Stomach (tissue), 19 donors: ENCODE results near the gene TRIM56. TPM values are rescaled to one million over a fixed set of nuclear protein-coding genes. Genes with fewer than 3 reads are reported as not detected.
"Not testable (repeated sequence)": the region's sequence is repeated elsewhere in the genome, so short reads cannot be mapped to it uniquely, and the experiment has no call there.

Experiments used
- DNase-seq, 2 donors: peaks; one replicate each; pipeline versions ENCODE4 v3.0.0 to v3.0.0-alpha.2; 2013 to 2019
- H3K27ac ChIP-seq, 5 donors: fragments of 200-600 bp in 4 of 5; sonication (generic) in 4 of 5; one replicate each; pipeline ENCODE4 v1.5.1; 2013 to 2019; ENCODE audit warnings: mild to moderate bottlenecking in 1 of 5, moderate library complexity in 1 of 5
- H3K27me3 ChIP-seq, 3 donors: fragments of 200-600 bp; sonication (generic); one replicate each; pipeline ENCODE4 v1.5.1; 2017 to 2019; ENCODE audit warnings: mixed run types in 1 of 3
- H3K36me3 ChIP-seq, 4 donors: fragments of 200-600 bp; sonication (generic); 1 replicate in 3 of 4; 2 replicates in 1 of 4; pipeline ENCODE4 v1.5.1; 2016 to 2019
- H3K4me1 ChIP-seq, 4 donors: fragments of 200-600 bp; sonication (generic); one replicate each; pipeline ENCODE4 v1.5.1; 2016 to 2019
- H3K4me3 ChIP-seq, 4 donors: fragments of 200-600 bp; sonication (generic) in 3 of 4; one replicate each; pipeline ENCODE4 v1.5.1; 2016 to 2019; ENCODE audit warnings: mild to moderate bottlenecking in 1 of 4
- H3K9me3 ChIP-seq, 4 donors: fragments of 200-600 bp; sonication (generic); one replicate each; pipeline ENCODE4 v1.5.1; 2016 to 2019
- EP300 ChIP-seq: sonication (generic); formaldehyde crosslinking; IDR thresholded peaks from one replicate; pipeline ENCODE4 v1.6.1; 2017; ENCODE audit warnings: antibody characterized with exemption
- POLR2A ChIP-seq, 4 donors: fragments of 450-650 bp; IDR thresholded peaks; one replicate each; pipeline ENCODE4 v1.6.1; 2016; ENCODE audit warnings: antibody characterized with exemption in 4 of 4, control low read depth in 2 of 4, mild to moderate bottlenecking in 1 of 4, moderate library complexity in 1 of 4
- POLR2AphosphoS5 ChIP-seq, 3 donors: sonication (generic); formaldehyde crosslinking; IDR thresholded peaks; one replicate each; pipeline ENCODE4 v1.6.1; 2016; ENCODE audit warnings: antibody characterized with exemption in 3 of 3
- WGBS, 5 donors: extraction: QIAGEN DNeasy Blood & Tissue Kit in 3 of 5; methylation state at CpG; one replicate each; pipeline versions ENCODE4 v1.1.5 to v1.1.7; 2013 to 2018; 5-methylcytosine and 5-hydroxymethylcytosine counted together
- intact Hi-C: fragments of 100-400 bp; cut with DNase I; formaldehyde crosslinking; loops from one replicate; pipeline ENCODE4 v1.15.1; 2023; ENCODE audit warnings: low total_unique reads
- long read RNA-seq, 10 donors: transcript quantifications; one replicate each; lab custom pipeline, GENCODE V29; 2026
- polyA plus RNA-seq, 3 donors: library from polyadenylated mRNA; stranded (reverse); fragments of 200-250 nt; gene quantifications; one replicate each; pipeline ENCODE4 v1.2.3, GENCODE V29; 2013
- total RNA-seq, 5 donors: library from RNA; depleted of rRNA; stranded (reverse); fragments of >200 nt; gene quantifications; one replicate each; pipeline versions ENCODE4 v1.1.0 to v1.2.3, GENCODE V29; 2014 to 2016
- TF ChIP-seq, protein P1 (sequence below), 7 experiments: fragments of 450-650 bp in 4 of 7; fragments of 200-600 bp in 3 of 7; sonication (generic) in 3 of 7; IDR thresholded peaks; one replicate each; pipeline ENCODE4 v1.5.1; 2016 to 2019; ENCODE audit warnings: antibody characterized with exemption in 7 of 7, control low read depth in 2 of 7, mild to moderate bottlenecking in 1 of 7
- donor health status: healthy with polysubstance abuse.
- donor health status: Bipolar disorder and iron deficiency.
- donor health status: healthy.

Gene TRIM56, protein sequence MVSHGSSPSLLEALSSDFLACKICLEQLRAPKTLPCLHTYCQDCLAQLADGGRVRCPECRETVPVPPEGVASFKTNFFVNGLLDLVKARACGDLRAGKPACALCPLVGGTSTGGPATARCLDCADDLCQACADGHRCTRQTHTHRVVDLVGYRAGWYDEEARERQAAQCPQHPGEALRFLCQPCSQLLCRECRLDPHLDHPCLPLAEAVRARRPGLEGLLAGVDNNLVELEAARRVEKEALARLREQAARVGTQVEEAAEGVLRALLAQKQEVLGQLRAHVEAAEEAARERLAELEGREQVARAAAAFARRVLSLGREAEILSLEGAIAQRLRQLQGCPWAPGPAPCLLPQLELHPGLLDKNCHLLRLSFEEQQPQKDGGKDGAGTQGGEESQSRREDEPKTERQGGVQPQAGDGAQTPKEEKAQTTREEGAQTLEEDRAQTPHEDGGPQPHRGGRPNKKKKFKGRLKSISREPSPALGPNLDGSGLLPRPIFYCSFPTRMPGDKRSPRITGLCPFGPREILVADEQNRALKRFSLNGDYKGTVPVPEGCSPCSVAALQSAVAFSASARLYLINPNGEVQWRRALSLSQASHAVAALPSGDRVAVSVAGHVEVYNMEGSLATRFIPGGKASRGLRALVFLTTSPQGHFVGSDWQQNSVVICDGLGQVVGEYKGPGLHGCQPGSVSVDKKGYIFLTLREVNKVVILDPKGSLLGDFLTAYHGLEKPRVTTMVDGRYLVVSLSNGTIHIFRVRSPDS
- 10 to 100 TPM; 13.6 to 41.1 (median 24.6) TPM for total RNA-seq
- 1 to 10 TPM; 7.5 to 9.8 (median 8.3) TPM for polyA plus RNA-seq
- long read RNA-seq, donor 1, full-length matches to known transcripts: 2 of 2 reads
- long read RNA-seq, donor 1, partial matches to known transcripts: 0 of 2 reads
- long read RNA-seq, donor 1, other reads (novel, unspliced or antisense): 0 of 2 reads
- long read RNA-seq, donor 2, full-length matches to known transcripts: 2 of 2 reads
- long read RNA-seq, donor 2, partial matches to known transcripts: 0 of 2 reads
- long read RNA-seq, donor 2, other reads (novel, unspliced or antisense): 0 of 2 reads
- long read RNA-seq, donor 3, full-length matches to known transcripts: 3 of 3 reads
- long read RNA-seq, donor 3, partial matches to known transcripts: 0 of 3 reads
- long read RNA-seq, donor 3, other reads (novel, unspliced or antisense): 0 of 3 reads
- long read RNA-seq, donor 4: 0 reads
- long read RNA-seq, donor 5, full-length matches to known transcripts: 6 of 6 reads
- long read RNA-seq, donor 5, partial matches to known transcripts: 0 of 6 reads
- long read RNA-seq, donor 5, other reads (novel, unspliced or antisense): 0 of 6 reads
- long read RNA-seq, donor 6, full-length matches to known transcripts: 16 of 56 reads
- long read RNA-seq, donor 6, partial matches to known transcripts: 33 of 56 reads
- long read RNA-seq, donor 6, other reads (novel, unspliced or antisense): 7 of 56 reads
- long read RNA-seq, donor 7, full-length matches to known transcripts: 1 of 1 reads
- long read RNA-seq, donor 7, partial matches to known transcripts: 0 of 1 reads
- long read RNA-seq, donor 7, other reads (novel, unspliced or antisense): 0 of 1 reads
- long read RNA-seq, donor 8, full-length matches to known transcripts: 4 of 4 reads
- long read RNA-seq, donor 8, partial matches to known transcripts: 0 of 4 reads
- long read RNA-seq, donor 8, other reads (novel, unspliced or antisense): 0 of 4 reads
- long read RNA-seq, donor 9: 0 reads
- long read RNA-seq, donor 10, full-length matches to known transcripts: 3 of 3 reads
- long read RNA-seq, donor 10, partial matches to known transcripts: 0 of 3 reads
- long read RNA-seq, donor 10, other reads (novel, unspliced or antisense): 0 of 3 reads

DNA sequence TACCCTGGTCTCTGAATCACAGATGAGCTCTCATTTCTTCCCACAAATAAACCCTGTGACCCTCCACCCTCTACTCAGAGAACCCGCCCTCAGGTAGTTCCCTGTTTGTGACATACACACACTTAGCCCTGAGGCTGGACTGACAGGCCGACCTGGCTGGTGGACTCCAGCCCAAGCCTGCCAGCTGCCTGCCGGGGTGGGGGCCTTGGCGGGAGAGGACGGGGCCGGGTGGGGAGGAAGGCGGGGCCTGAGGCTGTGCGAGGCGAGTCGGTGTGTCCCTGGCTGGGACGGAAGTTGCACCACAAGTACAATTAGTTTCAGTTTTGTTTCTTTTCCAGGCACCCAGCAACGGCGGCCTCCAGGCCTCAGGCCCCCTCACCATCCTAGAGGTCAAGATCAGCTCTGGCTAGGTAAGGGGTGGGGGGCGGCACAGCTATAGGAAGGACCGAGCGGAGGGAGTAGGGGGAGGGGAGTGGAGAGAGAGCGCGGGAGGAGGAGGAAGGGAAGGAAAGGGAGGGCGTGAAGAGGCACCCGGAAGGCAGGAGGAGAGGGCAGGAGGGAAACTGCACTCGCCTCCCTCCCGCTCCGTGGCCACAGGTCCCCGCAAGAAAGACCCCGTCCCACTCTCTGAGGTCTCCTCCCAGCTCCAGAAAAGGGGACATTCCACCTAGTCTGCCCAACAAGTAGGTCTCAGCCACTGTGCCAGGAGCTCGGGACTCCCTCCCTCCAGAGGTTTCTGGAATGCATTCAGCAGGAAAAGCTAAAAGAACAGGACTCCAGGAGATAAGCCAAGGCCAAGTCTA is at the start of gene TRIM56:
TRIM56 (plus strand) TSS at position 320 of the 803 bp plus-strand sequence. CDS start 1,832 bp downstream, outside the sequence.
- H3K4me1 ChIP-seq: peaks cover 19 to 53% (median 45%) of the 10 kb centered on the region in 4 donors
- no peaks in the 10 kb centered on the region for H3K9me3 ChIP-seq
- 0 to 2% (median 0%) methylated on average over 20 to 26 of the region's 26 CpGs for WGBS, 5 donors
- peaks cover 28 to 37% (median 34%) of the 10 kb centered on the region in 4 donors for H3K36me3 ChIP-seq
- peak within 1 kb of the TSS; percentile 82 to 96 (median 96) for H3K27ac ChIP-seq
- H3K4me3 ChIP-seq: peak within 1 kb of the TSS; percentile 66 to 73 (median 72)
- DNase-seq: peak; percentile 93 to 97
- H3K27me3 ChIP-seq: peaks cover 0 to under 1% (median 0%) of the 10 kb centered on the region in 3 donors
- intact Hi-C loops: no loop called here
- TF ChIP-seq EP300 (no peak), POLR2A (IDR thresholded peaks at IDR 0.05) (peak in 1 of 4 donors; percentile 41), POLR2AphosphoS5 (IDR thresholded peaks at IDR 0.05) (peak; percentile 51 to 77 (median 70))
- TF ChIP-seq, protein P1, sequence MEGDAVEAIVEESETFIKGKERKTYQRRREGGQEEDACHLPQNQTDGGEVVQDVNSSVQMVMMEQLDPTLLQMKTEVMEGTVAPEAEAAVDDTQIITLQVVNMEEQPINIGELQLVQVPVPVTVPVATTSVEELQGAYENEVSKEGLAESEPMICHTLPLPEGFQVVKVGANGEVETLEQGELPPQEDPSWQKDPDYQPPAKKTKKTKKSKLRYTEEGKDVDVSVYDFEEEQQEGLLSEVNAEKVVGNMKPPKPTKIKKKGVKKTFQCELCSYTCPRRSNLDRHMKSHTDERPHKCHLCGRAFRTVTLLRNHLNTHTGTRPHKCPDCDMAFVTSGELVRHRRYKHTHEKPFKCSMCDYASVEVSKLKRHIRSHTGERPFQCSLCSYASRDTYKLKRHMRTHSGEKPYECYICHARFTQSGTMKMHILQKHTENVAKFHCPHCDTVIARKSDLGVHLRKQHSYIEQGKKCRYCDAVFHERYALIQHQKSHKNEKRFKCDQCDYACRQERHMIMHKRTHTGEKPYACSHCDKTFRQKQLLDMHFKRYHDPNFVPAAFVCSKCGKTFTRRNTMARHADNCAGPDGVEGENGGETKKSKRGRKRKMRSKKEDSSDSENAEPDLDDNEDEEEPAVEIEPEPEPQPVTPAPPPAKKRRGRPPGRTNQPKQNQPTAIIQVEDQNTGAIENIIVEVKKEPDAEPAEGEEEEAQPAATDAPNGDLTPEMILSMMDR (IDR thresholded peaks at IDR 0.05): no peak

DNA sequence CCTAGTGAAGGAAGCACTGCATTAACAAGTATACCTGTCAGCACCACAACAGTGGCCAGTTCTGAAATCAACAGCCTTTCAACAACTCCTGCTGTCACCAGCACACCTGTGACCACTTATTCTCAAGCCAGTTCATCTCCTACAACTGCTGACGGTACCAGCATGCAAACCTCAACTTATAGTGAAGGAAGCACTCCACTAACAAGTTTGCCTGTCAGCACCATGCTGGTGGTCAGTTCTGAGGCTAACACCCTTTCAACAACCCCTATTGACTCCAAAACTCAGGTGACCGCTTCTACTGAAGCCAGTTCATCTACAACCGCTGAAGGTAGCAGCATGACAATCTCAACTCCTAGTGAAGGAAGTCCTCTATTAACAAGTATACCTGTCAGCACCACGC is 49.3 kb upstream of the TRIM56 start:
- Histone ChIP-seq H3K9me3 (no peaks in the 10 kb centered on the region), H3K27ac (no peak overlapping the region), H3K36me3 (no peaks in the 10 kb centered on the region), H3K4me1 (no peaks in the 10 kb centered on the region), H3K27me3 (peaks cover 0 to 42% (median 0%) of the 10 kb centered on the region in 3 donors), H3K4me3 (no peak overlapping the region)
- TF ChIP-seq EP300 (no peak), POLR2AphosphoS5 (IDR thresholded peaks at IDR 0.05) (no peak), POLR2A (IDR thresholded peaks at IDR 0.05) (no peak)
- TF ChIP-seq, protein P1 (IDR thresholded peaks at IDR 0.05): no peak
- 68 to 84% (median 76%) methylated on average over 4 of the region's 4 CpGs for WGBS, 5 donors
- no peak for DNase-seq
- intact Hi-C loops: no loop called here

DNA sequence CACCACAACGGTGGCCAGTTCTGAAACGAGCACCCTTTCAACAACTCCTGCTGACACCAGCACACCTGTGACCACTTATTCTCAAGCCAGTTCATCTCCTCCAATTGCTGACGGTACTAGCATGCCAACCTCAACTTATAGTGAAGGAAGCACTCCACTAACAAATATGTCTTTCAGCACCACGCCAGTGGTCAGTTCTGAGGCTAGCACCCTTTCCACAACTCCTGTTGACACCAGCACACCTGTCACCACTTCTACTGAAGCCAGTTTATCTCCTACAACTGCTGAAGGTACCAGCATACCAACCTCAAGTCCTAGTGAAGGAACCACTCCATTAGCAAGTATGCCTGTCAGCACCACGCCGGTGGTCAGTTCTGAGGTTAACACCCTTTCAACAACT is 44.0 kb upstream of the TRIM56 start:
- WGBS, 5 donors: 71 to 85% (median 83%) methylated on average over 6 of the region's 6 CpGs
- DNase-seq, intact Hi-C loops, H3K4me3 ChIP-seq, H3K4me1 ChIP-seq, H3K36me3 ChIP-seq, H3K27ac ChIP-seq: not testable (repeated sequence)
- Histone ChIP-seq H3K9me3 (peaks cover 0 to 26% (median 24%) of the 10 kb centered on the region in 4 donors), H3K27me3 (peaks cover 0 to 73% (median 4%) of the 10 kb centered on the region in 3 donors)
